Smooth muscle cell (in vitro differentiated cells): ENCODE results near the gene SYCE3. TPM values are rescaled to one million over a fixed set of nuclear protein-coding genes. Genes with fewer than 3 reads are reported as not detected.

Experiments used
- DNase-seq: peaks from one replicate; lab custom pipeline; 2025; ENCODE audit not compliant: unreplicated experiment; lab: John Stamatoyannopoulos, UW
- H2AFZ ChIP-seq: fragments of 200-600 bp; sonication (generic); 2 replicates; pipeline ENCODE4 v1.6.0; 2016; ENCODE audit warnings: antibody characterized with exemption, low read depth, mild to moderate bottlenecking
- H3F3A ChIP-seq: fragments of 200-600 bp; sonication (generic); 2 replicates; pipeline ENCODE4 v1.6.0; 2017; ENCODE audit warnings: antibody characterized with exemption, low read depth
- H3K27ac ChIP-seq: fragments of 200-600 bp; sonication (generic); 2 replicates; pipeline ENCODE4 v1.5.1; 2016; ENCODE audit warnings: low read depth, mild to moderate bottlenecking
- H3K27me3 ChIP-seq: fragments of 200-600 bp; sonication (generic); 2 replicates; pipeline ENCODE4 v1.6.1; 2016; ENCODE audit warnings: low read depth, mild to moderate bottlenecking
- H3K36me3 ChIP-seq: fragments of 200-600 bp; sonication (generic); 2 replicates; pipeline ENCODE4 v1.5.1; 2016; ENCODE audit warnings: low read depth
- H3K4me1 ChIP-seq: fragments of 200-600 bp; sonication (generic); 2 replicates; pipeline ENCODE4 v1.5.1; 2016; ENCODE audit warnings: low read depth
- H3K4me2 ChIP-seq: fragments of 200-600 bp; sonication (generic); 2 replicates; pipeline ENCODE4 v1.6.0; 2016; ENCODE audit warnings: mild to moderate bottlenecking
- H3K4me3 ChIP-seq: fragments of 200-600 bp; sonication (generic); 2 replicates; pipeline ENCODE4 v1.5.1; 2016; ENCODE audit warnings: mild to moderate bottlenecking
- H3K79me2 ChIP-seq: fragments of 200-600 bp; sonication (generic); 2 replicates; pipeline ENCODE4 v1.6.0; 2016; ENCODE audit warnings: low read depth, mild to moderate bottlenecking
- H3K9ac ChIP-seq: fragments of 200-600 bp; sonication (generic); 2 replicates; pipeline ENCODE4 v1.6.0; 2016; ENCODE audit warnings: low read depth
- H3K9me3 ChIP-seq: fragments of 200-600 bp; sonication (generic); replicated peaks from 2 replicates; pipeline ENCODE4 v1.5.1; 2016; ENCODE audit warnings: low read depth
- H4K20me1 ChIP-seq: fragments of 200-600 bp; sonication (generic); 2 replicates; pipeline ENCODE4 v1.6.0; 2016; ENCODE audit warnings: low read depth
- WGBS: methylation state at CpG from one replicate; pipeline ENCODE4 v1.1.7; 2016; ENCODE audit warnings: low lambda C conversion rate; 5-methylcytosine and 5-hydroxymethylcytosine counted together
- polyA plus RNA-seq: library from polyadenylated mRNA; unstranded; fragments of >200 nt; fragmentation: Nextera tagmentation; extraction: Ambion mirVana; gene quantifications from 2 replicates; pipeline ENCODE4 v1.2.1, GENCODE V29; 2016
- total RNA-seq: library from RNA; depleted of rRNA; stranded (reverse); fragments of >200 nt; gene quantifications from 2 replicates; pipeline ENCODE4 v1.2.3, GENCODE V29; 2014
- TF ChIP-seq, protein P1 (sequence below): fragments of 200-600 bp; sonication (generic); IDR thresholded peaks from 2 replicates; pipeline ENCODE4 v1.5.1; 2017; ENCODE audit warnings: borderline replicate concordance, mild to moderate bottlenecking, antibody characterized with exemption; ENCODE audit not compliant: insufficient read depth, poor library complexity, severe bottlenecking

The SYCE3 gene
- total and polyA plus RNA-seq, 2 experiments from 2014 or later, result not detected

DNA sequence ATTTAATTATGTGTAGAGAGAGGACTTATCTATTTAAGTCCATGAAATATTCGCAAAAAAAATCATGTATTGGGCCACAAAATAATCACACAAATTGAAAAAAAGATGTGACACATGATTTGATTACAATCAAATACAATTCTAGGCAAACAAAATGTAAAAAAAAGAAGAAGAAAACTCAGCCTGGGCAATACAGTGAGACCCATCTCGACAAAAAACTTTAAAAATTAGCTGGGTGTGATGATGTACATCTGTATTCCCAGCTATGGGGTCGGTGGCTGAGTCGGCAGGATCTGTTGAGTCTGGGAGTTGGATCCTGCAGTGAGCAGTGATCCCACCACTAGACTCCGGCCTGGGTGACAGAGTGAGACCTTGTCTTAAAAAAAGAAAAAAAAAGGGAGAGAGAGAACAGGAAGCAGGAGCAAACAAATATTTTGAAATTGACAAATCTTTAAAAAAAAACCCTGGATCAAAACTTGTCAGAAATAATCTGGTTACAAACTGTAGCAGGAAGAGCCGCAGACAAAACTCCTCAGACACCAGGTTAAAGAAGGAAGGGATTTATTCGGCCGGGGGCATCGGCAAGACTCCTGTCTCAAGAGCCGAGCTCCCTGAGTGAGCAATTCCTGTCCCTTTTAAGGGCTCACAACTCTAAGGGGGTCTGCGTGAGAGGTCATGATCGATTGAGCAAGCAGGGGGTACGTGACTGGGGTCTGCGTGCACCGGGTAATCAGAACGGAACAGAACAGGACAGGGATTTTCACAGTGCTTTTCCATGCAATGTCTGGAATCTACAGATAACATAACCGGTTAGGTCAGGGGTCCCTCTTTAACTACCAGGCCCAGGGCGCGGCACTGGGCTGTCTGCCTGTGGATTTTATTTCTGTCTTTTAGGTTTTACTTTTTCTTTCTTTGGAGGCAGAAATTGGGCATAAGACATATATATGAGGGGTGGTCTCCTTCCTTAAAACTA lies 29.6 kb downstream of the SYCE3 start:
- Histone ChIP-seq H3K27ac (peak overlapping the region; percentile 97), H3K4me3 (peak overlapping the region; percentile 69), H3K9me3 (no peaks in the 10 kb centered on the region), H3K27me3 (no peaks in the 10 kb centered on the region), H3K79me2 (peaks cover 12% of the 10 kb centered on the region), H2AFZ (no peak overlapping the region), H3F3A (peaks cover 56% of the 10 kb centered on the region), H4K20me1 (peaks cover 12% of the 10 kb centered on the region), H3K36me3 (no peaks in the 10 kb centered on the region), H3K4me2 (peak overlapping the region; percentile 98), H3K4me1 (peaks cover 27% of the 10 kb centered on the region), H3K9ac (peak overlapping the region; percentile 81)
- 17% methylated on average over 19 of the region's 19 CpGs for WGBS
- TF ChIP-seq, protein P1, sequence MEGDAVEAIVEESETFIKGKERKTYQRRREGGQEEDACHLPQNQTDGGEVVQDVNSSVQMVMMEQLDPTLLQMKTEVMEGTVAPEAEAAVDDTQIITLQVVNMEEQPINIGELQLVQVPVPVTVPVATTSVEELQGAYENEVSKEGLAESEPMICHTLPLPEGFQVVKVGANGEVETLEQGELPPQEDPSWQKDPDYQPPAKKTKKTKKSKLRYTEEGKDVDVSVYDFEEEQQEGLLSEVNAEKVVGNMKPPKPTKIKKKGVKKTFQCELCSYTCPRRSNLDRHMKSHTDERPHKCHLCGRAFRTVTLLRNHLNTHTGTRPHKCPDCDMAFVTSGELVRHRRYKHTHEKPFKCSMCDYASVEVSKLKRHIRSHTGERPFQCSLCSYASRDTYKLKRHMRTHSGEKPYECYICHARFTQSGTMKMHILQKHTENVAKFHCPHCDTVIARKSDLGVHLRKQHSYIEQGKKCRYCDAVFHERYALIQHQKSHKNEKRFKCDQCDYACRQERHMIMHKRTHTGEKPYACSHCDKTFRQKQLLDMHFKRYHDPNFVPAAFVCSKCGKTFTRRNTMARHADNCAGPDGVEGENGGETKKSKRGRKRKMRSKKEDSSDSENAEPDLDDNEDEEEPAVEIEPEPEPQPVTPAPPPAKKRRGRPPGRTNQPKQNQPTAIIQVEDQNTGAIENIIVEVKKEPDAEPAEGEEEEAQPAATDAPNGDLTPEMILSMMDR, result no peak
- no peak for DNase-seq

DNA sequence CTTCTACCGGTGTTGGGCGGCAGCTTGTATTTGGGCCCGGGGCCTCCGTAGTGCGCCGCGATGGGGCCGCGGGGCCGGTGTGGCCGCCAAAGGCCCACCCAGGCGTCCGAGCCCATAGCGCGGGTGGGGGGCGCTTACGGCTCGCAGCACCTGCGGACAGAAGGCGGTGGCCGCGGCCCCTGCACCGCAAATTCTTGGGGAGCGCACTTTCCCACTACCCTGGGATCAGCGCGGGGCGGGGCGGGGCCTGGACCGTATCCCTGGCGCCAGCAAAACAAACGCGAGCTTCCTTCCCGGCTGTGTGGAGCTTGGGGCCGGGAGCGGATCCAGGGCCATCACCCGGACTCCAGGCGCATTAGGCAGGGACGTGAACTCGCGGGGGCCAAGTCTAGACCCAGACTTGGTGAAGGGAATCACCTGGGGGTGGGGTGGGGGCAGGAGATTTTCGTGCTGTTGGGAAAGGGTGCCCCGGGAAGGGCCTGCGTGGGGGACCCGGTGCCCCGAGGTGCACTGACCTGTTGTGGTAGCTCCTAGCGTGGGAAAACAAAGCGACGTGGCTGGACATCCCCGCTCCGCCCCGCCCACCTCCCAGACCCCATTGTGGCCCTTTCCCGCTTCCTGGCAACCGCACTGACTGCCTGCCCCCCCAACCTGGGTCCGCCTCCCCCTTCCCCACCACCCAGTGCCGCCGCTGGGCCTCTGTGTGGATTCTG lies 30.6 kb downstream of the SYCE3 start:
- TF ChIP-seq, protein P1, result no peak
- Histone ChIP-seq H3K36me3 (no peaks in the 10 kb centered on the region), H3K4me1 (peaks cover 23% of the 10 kb centered on the region), H3K4me3 (peak overlapping the region; percentile 69), H3K79me2 (peaks cover 10% of the 10 kb centered on the region), H4K20me1 (peaks cover 15% of the 10 kb centered on the region), H3K27ac (peak overlapping the region; percentile 97), H3K4me2 (peak overlapping the region; percentile 98), H3F3A (peaks cover 57% of the 10 kb centered on the region), H3K9me3 (no peaks in the 10 kb centered on the region), H3K9ac (peak overlapping the region; percentile 81), H3K27me3 (no peaks in the 10 kb centered on the region), H2AFZ (no peak overlapping the region)
- WGBS, result 4% methylated on average over 36 of the region's 56 CpGs
- peak; percentile 63 for DNase-seq

DNA sequence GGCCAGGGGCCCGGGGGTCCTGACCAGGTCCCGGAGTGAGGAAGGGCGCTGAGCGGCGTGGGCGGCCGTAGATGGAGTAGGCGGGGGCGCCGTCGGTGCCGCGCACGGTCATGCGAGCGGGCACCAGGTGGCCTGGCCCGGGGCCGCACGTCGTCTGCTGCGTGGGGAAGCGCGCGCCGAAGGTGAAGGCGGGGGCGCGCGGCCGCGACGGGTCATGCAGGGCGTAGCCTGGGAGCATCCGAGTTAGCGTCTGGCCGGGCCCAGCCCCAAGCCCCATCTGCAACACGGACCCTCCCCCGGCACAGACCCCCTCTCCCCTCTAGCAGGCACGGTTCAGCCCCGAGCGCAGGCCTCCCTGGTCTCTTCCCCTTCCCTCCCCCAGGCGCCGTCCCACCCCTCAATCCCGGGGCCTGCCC lies 31.2 kb downstream of the SYCE3 start:
- WGBS, result 0% methylated on average over 1 of the region's 44 CpGs
- Histone ChIP-seq H3K27ac (peak overlapping the region; percentile 97), H2AFZ (no peak overlapping the region), H3K9me3 (no peaks in the 10 kb centered on the region), H3K4me1 (peaks cover 23% of the 10 kb centered on the region), H3K79me2 (peaks cover 4% of the 10 kb centered on the region), H3K4me2 (peak overlapping the region; percentile 98), H3K27me3 (no peaks in the 10 kb centered on the region), H3K4me3 (peak overlapping the region; percentile 69), H3K36me3 (no peaks in the 10 kb centered on the region), H4K20me1 (peaks cover 15% of the 10 kb centered on the region), H3F3A (peaks cover 58% of the 10 kb centered on the region), H3K9ac (peak overlapping the region; percentile 81)
- TF ChIP-seq, protein P1, result no peak
- DNase-seq, result no peak
